ENCODE results near the gene SPOCK2.

The SPOCK2 gene

DNA sequence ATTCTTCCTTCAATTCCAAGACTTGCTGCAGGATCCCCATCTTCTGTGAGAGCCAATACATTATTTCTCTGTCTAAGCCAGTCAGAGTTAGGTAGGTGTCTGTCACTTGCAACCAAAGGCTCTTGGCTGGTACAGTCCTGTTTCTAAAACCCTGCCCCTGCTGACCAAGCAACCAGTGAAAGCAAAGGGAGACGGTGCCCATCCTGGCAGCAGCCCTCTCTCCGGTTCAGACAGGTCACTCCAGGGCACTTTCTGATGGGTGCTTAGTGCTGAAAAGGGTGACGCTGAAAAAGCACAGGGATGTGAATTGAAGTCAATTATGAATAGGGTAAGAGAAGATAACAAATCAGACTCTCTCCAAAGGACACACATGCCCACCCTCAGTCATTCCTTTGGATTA lies 37.5 kb downstream of the SPOCK2 start:
- H3K4me3 ChIP-seq (ENCODE audit: low read depth, low read length): no peak overlapping the region
- DNase-seq (ENCODE audit: low read depth): no peak
- TF ChIP-seq, protein P1, sequence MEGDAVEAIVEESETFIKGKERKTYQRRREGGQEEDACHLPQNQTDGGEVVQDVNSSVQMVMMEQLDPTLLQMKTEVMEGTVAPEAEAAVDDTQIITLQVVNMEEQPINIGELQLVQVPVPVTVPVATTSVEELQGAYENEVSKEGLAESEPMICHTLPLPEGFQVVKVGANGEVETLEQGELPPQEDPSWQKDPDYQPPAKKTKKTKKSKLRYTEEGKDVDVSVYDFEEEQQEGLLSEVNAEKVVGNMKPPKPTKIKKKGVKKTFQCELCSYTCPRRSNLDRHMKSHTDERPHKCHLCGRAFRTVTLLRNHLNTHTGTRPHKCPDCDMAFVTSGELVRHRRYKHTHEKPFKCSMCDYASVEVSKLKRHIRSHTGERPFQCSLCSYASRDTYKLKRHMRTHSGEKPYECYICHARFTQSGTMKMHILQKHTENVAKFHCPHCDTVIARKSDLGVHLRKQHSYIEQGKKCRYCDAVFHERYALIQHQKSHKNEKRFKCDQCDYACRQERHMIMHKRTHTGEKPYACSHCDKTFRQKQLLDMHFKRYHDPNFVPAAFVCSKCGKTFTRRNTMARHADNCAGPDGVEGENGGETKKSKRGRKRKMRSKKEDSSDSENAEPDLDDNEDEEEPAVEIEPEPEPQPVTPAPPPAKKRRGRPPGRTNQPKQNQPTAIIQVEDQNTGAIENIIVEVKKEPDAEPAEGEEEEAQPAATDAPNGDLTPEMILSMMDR (IDR thresholded peaks at IDR 0.05; ENCODE audit: low read depth, low read length, missing control alignments): no peak

DNA sequence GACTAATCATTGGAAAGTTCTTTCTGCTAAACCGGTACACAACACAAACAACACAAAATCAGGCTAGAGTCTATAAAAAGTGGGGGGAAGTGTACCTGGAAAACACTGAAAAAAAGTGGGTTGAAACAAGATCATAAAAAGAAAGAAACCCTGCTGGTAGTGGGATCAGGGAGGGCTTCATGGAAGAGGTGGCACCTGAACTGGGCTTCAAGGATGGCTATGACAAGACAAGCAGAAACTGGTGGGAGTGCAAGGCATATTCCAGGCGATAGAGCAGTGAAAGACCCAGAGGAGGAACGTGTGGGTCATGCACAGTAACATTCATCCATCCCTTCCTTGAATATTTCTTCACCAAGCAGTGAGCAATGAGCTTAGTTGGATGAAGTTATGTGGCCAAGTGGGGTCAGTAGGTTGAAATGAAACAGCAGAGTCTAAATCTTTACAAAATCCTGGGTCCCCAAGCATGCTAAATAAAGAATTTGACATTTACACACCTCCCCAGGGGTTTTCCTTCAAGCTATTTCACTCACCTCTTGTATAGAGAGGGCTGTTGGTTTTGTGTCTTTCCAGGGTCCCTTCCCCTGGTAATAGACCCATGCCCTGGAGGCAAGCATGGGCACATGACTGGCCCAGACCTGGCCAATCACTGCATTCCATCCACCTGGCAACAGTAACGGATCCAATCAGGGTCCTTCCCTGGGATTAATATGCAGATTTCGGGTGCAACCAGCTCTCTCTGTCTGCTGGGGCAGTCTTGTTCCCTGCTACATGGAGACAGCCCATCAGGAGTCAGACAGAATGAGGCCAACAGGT lies 38.2 kb downstream of the SPOCK2 start:
- H3K4me3 ChIP-seq (ENCODE audit: low read depth, low read length): no peak overlapping the region
- TF ChIP-seq, protein P1 (IDR thresholded peaks at IDR 0.05; ENCODE audit: low read depth, low read length, missing control alignments): no peak
- no peak for DNase-seq (ENCODE audit: low read depth)

DNA sequence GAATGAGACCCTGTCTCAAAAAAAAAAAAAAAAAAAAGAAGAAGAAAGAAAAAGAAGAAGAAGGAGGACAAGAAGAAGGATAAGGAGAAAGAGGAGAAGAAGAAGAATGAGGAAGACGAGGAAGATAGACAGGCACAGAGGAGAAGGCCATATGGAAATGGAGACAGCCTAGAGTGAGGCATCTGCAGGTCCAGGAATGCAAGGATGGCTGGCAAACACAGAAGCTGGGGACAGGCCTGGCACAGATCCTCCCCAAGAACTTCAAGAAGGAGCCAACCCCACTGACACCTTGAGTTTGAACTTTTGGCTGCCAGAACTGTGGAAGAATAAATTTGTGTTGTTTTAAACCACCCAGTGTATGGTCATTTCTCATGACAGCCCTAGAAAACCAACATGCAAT lies 38.9 kb downstream of the SPOCK2 start:
- TF ChIP-seq, protein P1 (IDR thresholded peaks at IDR 0.05; ENCODE audit: low read depth, low read length, missing control alignments): no peak
- DNase-seq (ENCODE audit: low read depth): no peak
- H3K4me3 ChIP-seq (ENCODE audit: low read depth, low read length): no peak overlapping the region

DNA sequence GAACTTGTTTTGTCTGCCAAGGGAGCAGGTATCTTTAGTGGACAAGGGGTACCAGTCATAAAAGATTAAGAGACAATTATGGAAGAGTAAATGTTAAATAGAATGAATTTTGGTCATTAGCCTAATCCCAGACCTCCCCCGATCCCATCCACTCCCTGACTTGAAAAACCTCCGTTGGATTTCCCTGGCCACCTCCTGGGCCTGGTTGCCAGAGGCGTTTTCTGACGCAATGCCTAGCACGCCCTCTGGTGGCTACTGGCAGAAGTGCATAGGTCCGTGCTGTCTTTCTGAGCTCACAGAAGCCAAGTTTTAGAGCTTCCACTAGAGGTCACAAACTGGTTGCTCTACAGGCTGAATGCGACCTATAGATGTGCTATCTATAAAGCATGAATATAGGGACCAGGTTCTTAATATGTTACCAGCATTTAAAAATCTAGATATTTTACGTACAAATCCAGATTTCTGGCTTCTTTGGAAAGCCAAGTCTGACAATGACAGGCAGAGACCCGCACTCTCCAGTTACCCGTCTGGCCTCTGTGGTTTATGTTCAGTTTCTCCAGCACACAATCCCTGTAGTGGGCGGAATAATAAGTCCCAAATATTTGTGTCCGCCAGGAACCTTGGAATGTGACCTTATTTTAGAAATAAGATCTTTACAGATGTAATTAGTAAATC lies 39.8 kb downstream of the SPOCK2 start:
- TF ChIP-seq, protein P1 (IDR thresholded peaks at IDR 0.05; ENCODE audit: low read depth, low read length, missing control alignments): peak; percentile 99
- peak; percentile 73 for DNase-seq (ENCODE audit: low read depth)
- H3K4me3 ChIP-seq (ENCODE audit: low read depth, low read length): no peak overlapping the region

DNA sequence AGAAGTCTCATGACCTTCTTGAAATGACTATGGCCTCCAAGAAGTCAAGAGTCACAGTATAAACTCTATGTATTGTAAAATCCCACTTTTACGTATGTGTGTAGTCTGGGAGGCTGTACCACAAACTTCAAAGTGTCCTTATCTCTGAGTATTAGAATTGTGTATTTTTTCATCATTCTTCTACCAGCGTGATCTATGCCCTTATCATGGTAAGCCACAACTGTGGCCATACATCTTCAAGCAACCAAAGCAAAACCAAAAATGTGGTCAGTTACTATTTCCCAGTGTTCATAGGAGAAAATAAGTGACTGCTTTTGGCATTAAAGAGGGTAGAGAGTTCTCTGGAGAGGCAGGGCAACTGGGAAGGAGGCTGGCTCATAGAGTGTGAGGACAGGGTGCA lies 42.8 kb downstream of the SPOCK2 start:
- H3K4me3 ChIP-seq (ENCODE audit: low read depth, low read length): no peak overlapping the region
- TF ChIP-seq, protein P1 (IDR thresholded peaks at IDR 0.05; ENCODE audit: low read depth, low read length, missing control alignments): no peak
- no peak for DNase-seq (ENCODE audit: low read depth)

DNA sequence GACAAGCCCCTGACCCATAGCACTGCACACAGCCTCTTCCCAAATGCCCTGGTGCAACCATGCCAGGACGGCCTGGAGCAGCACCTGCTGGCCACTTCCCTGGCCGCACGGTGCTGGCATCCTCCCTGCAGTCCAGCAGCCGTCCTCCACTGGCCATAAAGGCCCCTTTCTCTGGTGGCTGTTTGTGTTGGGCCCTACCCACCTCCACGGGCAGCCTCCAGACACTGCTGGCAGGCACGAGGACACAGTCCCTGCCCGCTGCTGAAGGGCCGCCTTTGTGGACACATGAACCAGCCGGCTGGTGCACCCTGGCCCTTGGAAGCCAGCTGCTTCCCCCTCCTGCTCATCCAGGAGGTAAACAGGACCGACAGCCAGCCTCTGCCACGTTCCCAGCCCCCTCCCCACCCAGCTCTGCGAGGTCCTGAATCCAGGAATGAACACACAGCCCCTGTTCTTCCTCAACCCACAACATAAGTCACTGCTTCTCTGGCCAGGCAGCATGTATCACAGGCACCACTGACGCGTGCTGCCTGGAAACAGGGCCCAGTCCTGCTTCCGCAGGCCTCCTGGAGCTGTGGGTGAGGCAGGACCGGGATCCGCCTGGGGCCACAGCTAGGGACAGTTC lies 43.8 kb downstream of the SPOCK2 start:
- H3K4me3 ChIP-seq (ENCODE audit: low read depth, low read length): no peak overlapping the region
- TF ChIP-seq, protein P1 (IDR thresholded peaks at IDR 0.05; ENCODE audit: low read depth, low read length, missing control alignments): no peak
- DNase-seq (ENCODE audit: low read depth): no peak
